Measurements from ENCODE around the gene SEMA7A. TPM values are rescaled to one million over a fixed set of nuclear protein-coding genes. Genes with fewer than 3 reads are reported as not detected.

Gene SEMA7A
- total and polyA plus RNA-seq, 9 of the 15 experiments (the other 6 are each of a cell fraction or from before 2014, with no cell fraction given) = 0.04 to 8.2 (median 5.4) TPM; not detected in 1

GRCh38 chr15:74433592-74434262 is at the start of gene SEMA7A (continued):
- no peak for TF ChIP-seq ZNF3 (CRISPR knock-in tag; IDR thresholded peaks at IDR 0.05)
- no peak for TF ChIP-seq NCOR1 (IDR thresholded peaks at IDR 0.05)
- no peak for TF ChIP-seq IRF9 (tag; IDR thresholded peaks at IDR 0.05)
- TF ChIP-seq MTA2 (IDR thresholded peaks at IDR 0.05; ENCODE audit: low read depth) = no peak
- no peak for TF ChIP-seq PBX2 (CRISPR knock-in tag; IDR thresholded peaks at IDR 0.05; ENCODE audit: low read depth)
- TF ChIP-seq PBX2 (tag; conservative IDR thresholded peaks at IDR 0.05; ENCODE audit: low read depth) = no peak
- no peak for TF ChIP-seq ZNF217 (CRISPR knock-in tag; IDR thresholded peaks at IDR 0.05)
- TF ChIP-seq ELK3 (CRISPR knock-in tag; IDR thresholded peaks at IDR 0.05) = no peak
- no peak for TF ChIP-seq ZNF511 (CRISPR knock-in tag; IDR thresholded peaks at IDR 0.05)
- peak; percentile 60 for TF ChIP-seq BHLHE40 (IDR thresholded peaks at IDR 0.05; ENCODE audit: low read length)
- TF ChIP-seq KLF16 (IDR thresholded peaks at IDR 0.05) = no peak
- no peak for TF ChIP-seq TAF9B (IDR thresholded peaks at IDR 0.05; ENCODE audit: partially characterized antibody)
- no peak for TF ChIP-seq ZNF780A (CRISPR knock-in tag; IDR thresholded peaks at IDR 0.05)
- no peak for TF ChIP-seq MBD2 (IDR thresholded peaks at IDR 0.05; ENCODE audit: borderline replicate concordance, low read depth)
- no peak for TF ChIP-seq CBFA2T2 (conservative IDR thresholded peaks at IDR 0.05)
- TF ChIP-seq HNRNPH1 (optimal IDR thresholded peaks at IDR 0.05; ENCODE audit: low read depth, low read length) = no peak
- no peak for TF ChIP-seq SNAPC5 (CRISPR knock-in tag; IDR thresholded peaks at IDR 0.05)
- no peak for TF ChIP-seq TSC22D4 (tag; IDR thresholded peaks at IDR 0.05)
- no peak for TF ChIP-seq ZNF431 (CRISPR knock-in tag; IDR thresholded peaks at IDR 0.05)
- no peak for TF ChIP-seq RBM22 (IDR thresholded peaks at IDR 0.05; ENCODE audit: low read depth, low read length, poor library complexity, severe bottlenecking)
- peak; percentile 95 for TF ChIP-seq POLR2G (IDR thresholded peaks at IDR 0.05; ENCODE audit: low read depth, low read length)

Data from K562 (cell line).